ENCODE measurements around the gene DOCK2.

Gene DOCK2

GRCh38 chr5:169836835-169837536 lies 199.9 kb downstream of the DOCK2 start:
- Histone ChIP-seq H3K27ac (no peak overlapping the region), H3K4me1 (no peaks in the 10 kb centered on the region), H3K36me3 (no peaks in the 10 kb centered on the region), H3K27me3 (no peaks in the 10 kb centered on the region), H3K4me3 (no peak overlapping the region), H3K9me3 (no peaks in the 10 kb centered on the region)
- intact Hi-C loops (cut with DNase I; ENCODE audit: low total_unique reads) = no loop called here
- no peak for TF ChIP-seq CTCF (IDR thresholded peaks at IDR 0.05)
- DNase-seq = no peak

GRCh38 chr5:169837686-169838085 lies 200.6 kb downstream of the DOCK2 start:
- intact Hi-C loops (cut with DNase I; ENCODE audit: low total_unique reads) = no loop called here
- no peaks in the 10 kb centered on the region for H3K4me1 ChIP-seq
- TF ChIP-seq CTCF (IDR thresholded peaks at IDR 0.05) = no peak

GRCh38 chr5:169838688-169839087 lies 201.6 kb downstream of the DOCK2 start:
- H3K4me3 ChIP-seq = no peak overlapping the region
- no peaks in the 10 kb centered on the region for H3K4me1 ChIP-seq
- TF ChIP-seq CTCF (IDR thresholded peaks at IDR 0.05) = no peak
- intact Hi-C loops (cut with DNase I; ENCODE audit: low total_unique reads) = no loop called here
- H3K36me3 ChIP-seq = no peaks in the 10 kb centered on the region
- H3K9me3 ChIP-seq = no peaks in the 10 kb centered on the region
- H3K27ac ChIP-seq = no peak overlapping the region
- no peaks in the 10 kb centered on the region for H3K27me3 ChIP-seq
- no peak for DNase-seq

More at GRCh38 chr5:169837686-169838085, 200.6 kb downstream of the DOCK2 start:
- no peak overlapping the region for H3K27ac ChIP-seq
- no peak overlapping the region for H3K4me3 ChIP-seq
- H3K36me3 ChIP-seq = no peaks in the 10 kb centered on the region
- no peaks in the 10 kb centered on the region for H3K9me3 ChIP-seq
- H3K27me3 ChIP-seq = no peaks in the 10 kb centered on the region
- no peak for DNase-seq

GRCh38 chr5:169840405-169840804 lies 203.3 kb downstream of the DOCK2 start:
- H3K9me3 ChIP-seq = no peaks in the 10 kb centered on the region
- H3K27me3 ChIP-seq = no peaks in the 10 kb centered on the region
- intact Hi-C loops (cut with DNase I; ENCODE audit: low total_unique reads) = no loop called here
- no peak overlapping the region for H3K4me3 ChIP-seq
- TF ChIP-seq CTCF (IDR thresholded peaks at IDR 0.05) = no peak
- H3K4me1 ChIP-seq = no peaks in the 10 kb centered on the region
- H3K36me3 ChIP-seq = no peaks in the 10 kb centered on the region
- DNase-seq = no peak
- H3K27ac ChIP-seq = no peak overlapping the region

GRCh38 chr5:169842699-169843098 lies 205.6 kb downstream of the DOCK2 start:
- no peaks in the 10 kb centered on the region for H3K9me3 ChIP-seq

More at GRCh38 chr5:169842699-169843098, 205.6 kb downstream of the DOCK2 start:
- TF ChIP-seq CTCF (IDR thresholded peaks at IDR 0.05) = no peak
- H3K27ac ChIP-seq = no peak overlapping the region
- H3K4me1 ChIP-seq = no peaks in the 10 kb centered on the region
- no peak overlapping the region for H3K4me3 ChIP-seq
- no peaks in the 10 kb centered on the region for H3K27me3 ChIP-seq
- DNase-seq = no peak
- no peaks in the 10 kb centered on the region for H3K36me3 ChIP-seq
- intact Hi-C loops (cut with DNase I; ENCODE audit: low total_unique reads) = no loop called here

All from tibial artery (tissue), 4 donors.